HepG2 (cell line): ENCODE data around the gene CES3. TPM values are rescaled to one million over a fixed set of nuclear protein-coding genes. Genes with fewer than 3 reads are reported as not detected.
"Not testable (repeated sequence)": the region's sequence is repeated elsewhere in the genome, so short reads cannot be mapped to it uniquely, and the experiment has no call there.

Experiments
- BRCA1 ChIP-seq: sonication (generic); formaldehyde crosslinking; IDR thresholded peaks from 2 replicates; pipeline ENCODE4 v1.4.0; 2020; ENCODE audit warnings: missing genetic modification reagents
- DBP ChIP-seq: sonication (generic); formaldehyde crosslinking; IDR thresholded peaks from 2 replicates; pipeline ENCODE4 v1.4.0; 2020; ENCODE audit warnings: missing genetic modification reagents; ENCODE audit errors: not compliant biosample characterization
- HNF1A ChIP-seq, 2 experiments: sonication (generic) in 1 of 2; formaldehyde crosslinking in 1 of 2; IDR thresholded peaks; 2 replicates each; pipeline versions ENCODE4 v1.4.0 to v1.6.1; 2016 to 2020; ENCODE audit warnings: borderline replicate concordance in 1 of 2, low read depth in 1 of 2, mild to moderate bottlenecking in 1 of 2, missing genetic modification reagents in 1 of 2
- HNF1B ChIP-seq: sonication (generic); formaldehyde crosslinking; IDR thresholded peaks from 2 replicates; pipeline ENCODE4 v1.5.1; 2020; ENCODE audit warnings: mild to moderate bottlenecking, moderate library complexity, missing genetic modification reagents
- MIXL1 ChIP-seq: IDR thresholded peaks from 2 replicates; pipeline ENCODE4 v1.6.1; 2016
- PAXIP1 ChIP-seq: sonication (generic); formaldehyde crosslinking; conservative IDR thresholded peaks from 2 replicates; pipeline ENCODE4 v1.4.0; 2020; ENCODE audit warnings: mild to moderate bottlenecking, missing genetic modification reagents, moderate library complexity
- PHF21A ChIP-seq: sonication (generic); formaldehyde crosslinking; IDR thresholded peaks from 2 replicates; pipeline ENCODE4 v1.5.0; 2020; ENCODE audit warnings: mild to moderate bottlenecking, missing genetic modification reagents
- PPARG ChIP-seq: conservative IDR thresholded peaks from 2 replicates; pipeline ENCODE4 v1.6.1; 2016; ENCODE audit warnings: missing biosample characterization, missing genetic modification reagents
- RXRB ChIP-seq: IDR thresholded peaks from 2 replicates; pipeline ENCODE4 v1.6.1; 2016; ENCODE audit warnings: borderline replicate concordance, missing genetic modification reagents, missing compliant biosample characterization
- SALL1 ChIP-seq: sonication (generic); formaldehyde crosslinking; IDR thresholded peaks from 2 replicates; pipeline ENCODE4 v1.8.0; 2022; ENCODE audit warnings: mild to moderate bottlenecking, missing genetic modification reagents
- SNAPC2 ChIP-seq: sonication (generic); formaldehyde crosslinking; IDR thresholded peaks from 2 replicates; pipeline ENCODE4 v1.8.1; 2022; ENCODE audit warnings: mild to moderate bottlenecking, missing genetic modification reagents
- SPEN ChIP-seq: sonication (generic); formaldehyde crosslinking; IDR thresholded peaks from 2 replicates; pipeline ENCODE4 v1.5.1; 2020; ENCODE audit warnings: low read depth, mild to moderate bottlenecking, missing genetic modification reagents
- TBX2 ChIP-seq: sonication (generic); formaldehyde crosslinking; IDR thresholded peaks from 2 replicates; pipeline ENCODE4 v1.5.0; 2020; ENCODE audit warnings: missing genetic modification reagents, mild to moderate bottlenecking, borderline replicate concordance
- ZFX ChIP-seq: sonication (generic); formaldehyde crosslinking; IDR thresholded peaks from 2 replicates; pipeline ENCODE4 v1.4.0; 2020; ENCODE audit warnings: mild to moderate bottlenecking, low read depth, missing genetic modification reagents, moderate library complexity
- ZNF274 ChIP-seq: sonication (generic); formaldehyde crosslinking; IDR thresholded peaks from 2 replicates; pipeline ENCODE4 v1.5.1; 2020; ENCODE audit warnings: mild to moderate bottlenecking, missing genetic modification reagents
- ZNF362 ChIP-seq: sonication (generic); formaldehyde crosslinking; IDR thresholded peaks from 2 replicates; pipeline ENCODE4 v1.4.0; 2020; ENCODE audit warnings: missing genetic modification reagents, mild to moderate bottlenecking, borderline replicate concordance
- polyA plus RNA-seq, 8 experiments: library from polyadenylated mRNA; depleted of rRNA in 3 of 8; stranded (reverse) in 7 of 8; unstranded in 1 of 8; fragments of >200 nt; fragmentation: Illumina TruSeq in 4 of 8; extraction: Trizol in 4 of 8; gene quantifications; 2 replicates each; pipeline versions ENCODE4 v1.2.1 to v1.2.3, GENCODE V29; 2011 to 2016; ENCODE audit warnings: low read depth in 4 of 8, missing spikeins in 1 of 8, mixed read lengths in 1 of 8; ENCODE audit not compliant: insufficient read depth in 1 of 8
- total RNA-seq, 5 experiments: library from RNA; depleted of rRNA; stranded (reverse); fragments of >200 nt; fragmentation: Illumina TruSeq; extraction: Trizol; gene quantifications; 2 replicates each; pipeline ENCODE4 v1.2.3, GENCODE V29; 2016; ENCODE audit warnings: low read depth in 1 of 5

Gene CES3
- total and polyA plus RNA-seq, 2 of the 13 experiments (the other 11 are each of a cell fraction or from before 2014, with no cell fraction given): 6.6 to 17.4 TPM

- peak; percentile 52; the same call in 1 of the 2 replicates for TF ChIP-seq PAXIP1 (CRISPR knock-in tag)
- peak; percentile 34 for TF ChIP-seq DBP (CRISPR knock-in tag)
- TF ChIP-seq ZNF362 (CRISPR knock-in tag): peak; percentile 51; the same call in 1 of the 2 replicates
- TF ChIP-seq SALL1 (CRISPR knock-in tag): peak; percentile 30; the same call in 1 of the 2 replicates
- TF ChIP-seq HNF1B (CRISPR knock-in tag): peak; percentile 88; the same call in 1 of the 2 replicates
- TF ChIP-seq RXRB (CRISPR knock-in tag): peak; percentile 72
- TF ChIP-seq PPARG (CRISPR knock-in tag): peak; percentile 62
- TF ChIP-seq MIXL1 (CRISPR knock-in tag): peak; percentile 49
- peak; percentile 11; the same call in 1 of the 2 replicates for TF ChIP-seq HNF1A (IDR thresholded peaks at IDR 0.05; ENCODE audit: low read depth)
- TF ChIP-seq HNF1A (CRISPR knock-in tag; IDR thresholded peaks at IDR 0.05; ENCODE audit: borderline replicate concordance): not testable (repeated sequence)
- TF ChIP-seq PHF21A (CRISPR knock-in tag): peak; percentile 36; the same call in 1 of the 2 replicates
- peak; percentile 69 for TF ChIP-seq ZFX (CRISPR knock-in tag)
- peak; percentile 63; the same call in 1 of the 2 replicates for TF ChIP-seq BRCA1 (CRISPR knock-in tag)
- TF ChIP-seq ZNF274 (CRISPR knock-in tag): peak; percentile 57; the same call in 1 of the 2 replicates
- TF ChIP-seq TBX2 (CRISPR knock-in tag): peak; percentile 39; the same call in 1 of the 2 replicates
- TF ChIP-seq SNAPC2: peak; percentile 47; the same call in 1 of the 2 replicates
- TF ChIP-seq SPEN (CRISPR knock-in tag): peak; percentile 40; the same call in 1 of the 2 replicates
These were observed 5.5 kb upstream of the CES3 start (continued) for GRCh38 chr16:66955363-66956153.
